Right lobe of liver (tissue), 6 donors: Measurements from ENCODE around the gene STON2. TPM values are rescaled to one million over a fixed set of nuclear protein-coding genes. Genes with fewer than 3 reads are reported as not detected.
"Not testable (repeated sequence)": the region's sequence is repeated elsewhere in the genome, so short reads cannot be mapped to it uniquely, and the experiment has no call there.

Experiments
- ATAC-seq, 4 donors: fragments of 200-7000 bp; cut with Tn5 transposase; one replicate each; pipeline ENCODE4 v1.9.1; 2020; ENCODE audit warnings: mild to moderate bottlenecking in 4 of 4, moderate library complexity in 4 of 4
- DNase-seq, 3 donors: peaks; one replicate each; pipeline ENCODE4 v3.0.0-alpha.2; 2020
- H3K27ac ChIP-seq, 3 donors: fragments of 200-600 bp; one replicate each; pipeline ENCODE4 v1.8.0; 2022
- H3K27me3 ChIP-seq, 2 donors: fragments of 200-600 bp; one replicate each; pipeline ENCODE4 v1.8.0; 2022
- H3K36me3 ChIP-seq, 4 donors: fragments of 200-600 bp; sonication (generic) in 1 of 4; one replicate each; pipeline versions ENCODE4 v1.5.1 to v1.8.0; 2017 to 2022; ENCODE audit warnings: control low read depth in 1 of 4
- H3K4me1 ChIP-seq, 4 donors: fragments of 200-600 bp; sonication (generic) in 1 of 4; one replicate each; pipeline versions ENCODE4 v1.5.1 to v1.8.0; 2017 to 2022; ENCODE audit warnings: control low read depth in 1 of 4
- H3K4me3 ChIP-seq, 3 donors: fragments of 200-600 bp; one replicate each; pipeline ENCODE4 v1.8.0; 2022
- H3K9me3 ChIP-seq, 4 donors: fragments of 200-600 bp; sonication (generic) in 1 of 4; one replicate each; pipeline versions ENCODE4 v1.5.1 to v1.8.0; 2017 to 2022; ENCODE audit warnings: control low read depth in 1 of 4
- POLR2A ChIP-seq: fragments of 450-650 bp; IDR thresholded peaks from one replicate; pipeline ENCODE4 v1.6.1; 2017; ENCODE audit warnings: antibody characterized with exemption, mild to moderate bottlenecking
- WGBS: methylation state at CpG from one replicate; pipeline ENCODE4 v1.1.6; 2018; ENCODE audit warnings: low coverage, low lambda C conversion rate; ENCODE audit not compliant: insufficient coverage; ENCODE audit errors: missing lambda C conversion rate; 5-methylcytosine and 5-hydroxymethylcytosine counted together
- intact Hi-C, 2 donors: fragments of 100-400 bp; cut with DNase I; formaldehyde crosslinking; loops; one replicate each; pipeline versions ENCODE4 v1.11.2 to v1.14.1; 2022
- total RNA-seq, 6 experiments: library from RNA; depleted of rRNA in 2 of 6; stranded (reverse); fragments of >200 nt in 2 of 6; fragmentation: NEBNext Ultra II Directional in 3 of 6; extraction: Animal tissue kit (Norgen Biotek cat#: 25700) in 3 of 6; gene quantifications; one replicate each; pipeline versions ENCODE4 v1.1.0 to v1.2.4, GENCODE V29; 2016 to 2023
- TF ChIP-seq, protein P1 (sequence below), 4 donors: fragments of 200-600 bp in 3 of 4; fragments of 450-650 bp in 1 of 4; IDR thresholded peaks; one replicate each; pipeline versions ENCODE4 v1.5.1 to v1.8.0; 2016 to 2022; ENCODE audit warnings: antibody characterized with exemption in 4 of 4, mild to moderate bottlenecking in 2 of 4
- donor health status: DM: no; HTN: yes; CAD: no.
- donor health status: DM: no; HTN: no; CAD: no.
- donor health status: DM: no; HTN: no; CAD: no.
- donor health status: DM: no; HTN: yes; CAD: no.
- donor health status: DM: no; HTN: yes; CAD: no.

The STON2 gene
- total RNA-seq, 6 experiments from 2014 or later: 4.9 to 23.7 (median 10.7) TPM

DNA sequence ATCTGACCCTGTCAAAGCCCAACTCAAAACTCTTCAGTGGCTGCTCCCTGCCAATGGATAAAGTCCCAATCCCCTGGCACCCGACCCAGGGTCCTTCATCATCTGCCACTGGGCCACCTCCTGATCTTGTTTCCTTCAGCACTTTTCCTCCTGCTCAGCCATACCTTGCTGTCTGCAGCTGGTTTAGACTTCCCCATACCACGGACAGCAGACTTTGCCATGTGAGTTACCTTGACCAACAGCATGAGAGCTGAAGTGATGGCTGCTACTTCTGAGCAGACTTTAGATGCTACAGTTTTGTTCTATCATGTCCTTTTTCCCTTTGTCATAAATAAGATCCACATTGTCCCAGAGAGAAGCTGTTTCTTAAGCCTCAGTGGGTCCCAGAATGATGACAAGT is 33.3 kb upstream of the STON2 start:
- no peaks in the 10 kb centered on the region for H3K9me3 ChIP-seq
- 57% methylated on average over 2 of the region's 2 CpGs for WGBS
- intact Hi-C loops: no loop called here
- DNase-seq (no peak), ATAC-seq (no peak)
- H3K4me3 ChIP-seq: no peak overlapping the region
- no peak overlapping the region for H3K27ac ChIP-seq
- H3K27me3 ChIP-seq: no peaks in the 10 kb centered on the region
- H3K4me1 ChIP-seq: peaks cover 0 to 24% (median 0%) of the 10 kb centered on the region in 4 donors
- no peaks in the 10 kb centered on the region for H3K36me3 ChIP-seq
- TF ChIP-seq, protein P1, sequence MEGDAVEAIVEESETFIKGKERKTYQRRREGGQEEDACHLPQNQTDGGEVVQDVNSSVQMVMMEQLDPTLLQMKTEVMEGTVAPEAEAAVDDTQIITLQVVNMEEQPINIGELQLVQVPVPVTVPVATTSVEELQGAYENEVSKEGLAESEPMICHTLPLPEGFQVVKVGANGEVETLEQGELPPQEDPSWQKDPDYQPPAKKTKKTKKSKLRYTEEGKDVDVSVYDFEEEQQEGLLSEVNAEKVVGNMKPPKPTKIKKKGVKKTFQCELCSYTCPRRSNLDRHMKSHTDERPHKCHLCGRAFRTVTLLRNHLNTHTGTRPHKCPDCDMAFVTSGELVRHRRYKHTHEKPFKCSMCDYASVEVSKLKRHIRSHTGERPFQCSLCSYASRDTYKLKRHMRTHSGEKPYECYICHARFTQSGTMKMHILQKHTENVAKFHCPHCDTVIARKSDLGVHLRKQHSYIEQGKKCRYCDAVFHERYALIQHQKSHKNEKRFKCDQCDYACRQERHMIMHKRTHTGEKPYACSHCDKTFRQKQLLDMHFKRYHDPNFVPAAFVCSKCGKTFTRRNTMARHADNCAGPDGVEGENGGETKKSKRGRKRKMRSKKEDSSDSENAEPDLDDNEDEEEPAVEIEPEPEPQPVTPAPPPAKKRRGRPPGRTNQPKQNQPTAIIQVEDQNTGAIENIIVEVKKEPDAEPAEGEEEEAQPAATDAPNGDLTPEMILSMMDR (IDR thresholded peaks at IDR 0.05): no peak
- TF ChIP-seq POLR2A: no peak

DNA sequence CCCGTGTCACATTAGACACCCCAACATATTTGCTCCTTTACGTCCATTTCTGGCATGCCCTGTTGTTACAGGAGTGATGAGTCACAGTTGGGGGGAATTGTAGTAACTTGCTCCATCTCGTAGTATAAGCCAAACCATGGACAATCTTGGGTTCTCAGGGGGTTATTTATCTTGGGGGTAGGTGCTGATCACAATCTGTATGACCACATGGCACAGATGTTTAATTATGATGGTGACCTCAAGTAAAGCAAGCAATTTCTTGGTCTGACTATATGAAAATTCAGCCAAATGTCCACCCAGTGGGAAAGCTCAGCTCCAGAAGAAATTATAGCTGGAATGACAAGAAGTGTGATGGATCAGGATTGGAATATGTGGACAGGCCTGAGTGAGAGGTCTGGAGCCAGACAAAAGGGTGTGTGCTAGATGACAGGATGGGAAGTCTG is 32.1 kb upstream of the STON2 start:
- H3K27me3 ChIP-seq: no peaks in the 10 kb centered on the region
- intact Hi-C loops: no loop called here
- H3K27ac ChIP-seq: no peak overlapping the region
- no peak for ATAC-seq
- no peaks in the 10 kb centered on the region for H3K36me3 ChIP-seq
- TF ChIP-seq POLR2A: no peak
- TF ChIP-seq, protein P1 (IDR thresholded peaks at IDR 0.05): no peak
- no peak overlapping the region for H3K4me3 ChIP-seq
- peaks cover 0 to 23% (median 0%) of the 10 kb centered on the region in 4 donors for H3K4me1 ChIP-seq
- no peaks in the 10 kb centered on the region for H3K9me3 ChIP-seq
- WGBS: 81% methylated on average over 3 of the region's 3 CpGs
- no peak for DNase-seq

DNA sequence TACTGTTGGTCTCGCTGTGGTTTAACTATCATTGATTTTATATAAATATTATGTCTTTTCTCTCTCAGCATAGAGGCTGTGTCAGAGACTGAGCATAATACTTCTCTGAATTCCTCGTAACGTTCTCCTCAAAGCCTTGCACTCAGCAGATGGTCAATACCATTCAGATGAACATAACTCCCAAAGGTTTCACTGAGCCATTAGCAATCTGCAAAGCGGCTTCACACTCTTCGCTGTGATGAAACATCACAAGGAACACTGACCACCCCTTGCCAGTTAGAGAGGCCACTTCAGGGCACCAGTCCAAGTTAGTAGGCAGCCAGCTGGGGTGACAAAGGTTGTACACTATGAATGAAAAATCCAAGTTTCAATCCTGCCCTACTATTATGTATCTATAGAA is 30.1 kb upstream of the STON2 start:
- Histone ChIP-seq H3K4me1 (peaks cover 0 to 14% (median 0%) of the 10 kb centered on the region in 4 donors), H3K27ac (no peak overlapping the region), H3K9me3 (no peaks in the 10 kb centered on the region), H3K27me3 (no peaks in the 10 kb centered on the region), H3K4me3 (no peak overlapping the region), H3K36me3 (no peaks in the 10 kb centered on the region)
- WGBS: 93% methylated on average over 5 of the region's 5 CpGs
- intact Hi-C loops: no loop called here
- no peak for ATAC-seq
- TF ChIP-seq, protein P1 (IDR thresholded peaks at IDR 0.05): no peak
- TF ChIP-seq POLR2A: no peak
- no peak for DNase-seq

DNA sequence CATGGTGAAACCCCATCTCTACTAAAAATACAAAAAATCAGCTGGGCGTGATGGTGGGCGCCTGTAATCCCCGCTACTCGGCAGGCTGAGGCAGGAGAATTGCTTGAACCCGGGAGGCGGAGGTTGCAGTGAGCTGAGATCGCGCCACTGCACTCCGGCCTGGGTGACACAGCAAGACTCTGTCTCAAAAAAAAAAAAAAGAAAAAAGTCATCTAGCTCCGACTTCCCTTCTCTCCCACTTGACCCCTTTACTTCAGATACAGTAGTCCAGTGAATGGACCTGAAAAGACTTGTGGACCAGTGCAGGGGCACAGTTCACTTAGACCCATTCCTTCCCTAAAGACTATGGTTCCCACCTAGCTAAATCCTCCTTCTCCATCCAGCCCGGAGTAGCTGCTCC is 29.6 kb upstream of the STON2 start:
- H3K4me1 ChIP-seq, H3K36me3 ChIP-seq, DNase-seq, H3K9me3 ChIP-seq, H3K27ac ChIP-seq, ATAC-seq, H3K4me3 ChIP-seq, H3K27me3 ChIP-seq, intact Hi-C loops: not testable (repeated sequence)
- WGBS: 88% methylated on average over 7 of the region's 11 CpGs

GRCh38 chr14:81429028-81429427 is 28.9 kb upstream of the STON2 start:
- no peak for DNase-seq
- Histone ChIP-seq H3K36me3 (no peaks in the 10 kb centered on the region), H3K4me3 (no peak overlapping the region), H3K4me1 (peaks cover 0 to 7% (median 0%) of the 10 kb centered on the region in 4 donors), H3K27ac (no peak overlapping the region), H3K27me3 (no peaks in the 10 kb centered on the region), H3K9me3 (no peaks in the 10 kb centered on the region)
- TF ChIP-seq, protein P1 (IDR thresholded peaks at IDR 0.05): no peak
- intact Hi-C loops: no loop called here
- 70% methylated on average over 1 of the region's 1 CpG for WGBS
- no peak for ATAC-seq
